HG03442 (cell line): ENCODE results near the gene SAMSN1.

Source experiments
- ATAC-seq: cut with Tn5 transposase; IDR thresholded peaks from one replicate; pipeline ENCODE4 v1.9.1; 2021; ENCODE audit warnings: mild to moderate bottlenecking, moderate library complexity; ENCODE audit not compliant: unreplicated experiment

SAMSN1 gene

DNA sequence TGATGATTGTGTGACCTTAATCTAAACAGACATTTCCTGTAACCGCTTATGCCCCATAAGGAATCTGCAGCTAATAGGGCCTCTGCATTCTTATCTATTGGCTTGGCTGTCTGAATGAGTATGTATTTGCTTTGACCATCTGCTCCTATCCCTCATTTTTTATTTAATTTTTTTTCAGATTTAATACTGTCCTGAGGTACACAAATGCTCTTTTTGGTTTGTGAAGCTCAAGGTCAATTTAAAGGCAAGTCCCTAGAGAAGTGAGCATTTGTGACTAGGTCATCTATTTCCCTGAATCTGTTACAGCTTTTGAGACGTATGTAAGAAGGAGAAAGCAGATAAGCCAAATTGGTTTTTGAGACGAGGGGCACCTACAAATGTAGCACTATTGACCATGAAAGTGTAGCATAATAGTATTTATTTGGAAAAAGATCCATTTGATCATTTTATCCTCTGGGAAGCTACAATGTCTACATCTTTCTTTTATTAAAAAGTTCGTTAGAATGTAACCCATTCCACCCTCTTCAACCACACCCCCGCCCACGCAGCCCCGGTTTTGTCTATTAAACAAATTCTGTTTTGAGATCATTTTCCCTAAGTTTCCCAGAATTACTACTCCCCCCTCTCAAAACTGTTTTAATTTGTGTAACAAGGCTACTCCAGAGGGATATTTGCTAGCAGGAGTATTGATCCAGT lies 93.9 kb downstream of the SAMSN1 start:
- ATAC-seq: no peak

DNA sequence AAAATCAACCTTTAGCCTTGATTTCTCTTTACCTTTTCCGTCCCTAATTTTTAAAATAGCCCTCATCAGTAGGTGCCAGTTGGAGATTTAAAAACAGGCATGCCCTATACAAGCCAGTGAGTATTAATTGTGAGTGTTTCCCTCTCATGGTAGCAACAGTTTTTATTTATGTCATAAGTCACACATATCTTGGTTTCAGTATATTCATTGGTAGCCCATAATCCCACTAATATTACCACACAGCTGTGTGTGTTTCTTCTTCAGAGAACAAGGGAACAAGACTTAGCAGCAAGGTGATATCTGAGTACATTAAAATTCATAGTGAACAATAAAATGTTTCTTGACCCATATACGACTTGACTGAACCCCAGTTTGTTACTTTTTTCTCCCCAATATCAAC lies 94.6 kb downstream of the SAMSN1 start:
- ATAC-seq: no peak

DNA sequence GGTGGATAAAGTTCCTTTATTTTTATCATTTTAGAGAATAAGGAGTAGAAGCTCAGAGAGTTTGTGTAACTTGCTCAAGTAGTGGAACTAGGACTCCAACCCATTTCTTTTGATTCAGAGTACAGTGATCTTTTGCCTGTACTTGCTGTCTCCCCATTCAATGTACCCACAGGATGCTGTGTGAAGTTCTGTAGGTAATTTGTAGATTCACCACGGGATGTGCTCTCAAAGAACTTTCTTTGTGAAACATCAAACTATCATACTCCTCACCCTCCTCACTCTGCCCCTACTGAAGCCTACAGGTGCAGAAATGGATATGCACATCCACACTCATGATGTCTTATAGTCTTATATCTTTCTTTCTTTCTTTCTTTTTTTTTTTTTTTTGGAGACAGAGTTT lies 97.3 kb downstream of the SAMSN1 start:
- no peak for ATAC-seq

DNA sequence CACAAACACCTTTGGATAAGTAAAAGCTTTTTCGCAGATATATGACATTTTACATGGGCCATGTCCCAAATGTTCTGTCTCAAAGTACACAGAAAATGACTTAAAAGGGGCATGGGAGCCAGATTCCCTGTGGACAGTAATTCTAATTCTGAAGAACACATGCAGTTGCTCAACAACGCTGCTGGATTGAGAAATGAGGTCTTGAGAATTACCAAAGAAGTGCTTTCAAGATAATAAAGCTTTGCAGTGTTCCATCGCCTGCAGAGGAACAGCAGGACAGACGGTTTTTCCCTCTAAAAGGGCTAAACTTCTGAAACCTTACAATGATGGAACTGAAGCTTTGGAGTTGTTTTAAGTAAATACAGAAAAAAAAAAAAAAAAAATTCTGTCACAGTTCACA lies 107.9 kb downstream of the SAMSN1 start:
- no peak for ATAC-seq

DNA sequence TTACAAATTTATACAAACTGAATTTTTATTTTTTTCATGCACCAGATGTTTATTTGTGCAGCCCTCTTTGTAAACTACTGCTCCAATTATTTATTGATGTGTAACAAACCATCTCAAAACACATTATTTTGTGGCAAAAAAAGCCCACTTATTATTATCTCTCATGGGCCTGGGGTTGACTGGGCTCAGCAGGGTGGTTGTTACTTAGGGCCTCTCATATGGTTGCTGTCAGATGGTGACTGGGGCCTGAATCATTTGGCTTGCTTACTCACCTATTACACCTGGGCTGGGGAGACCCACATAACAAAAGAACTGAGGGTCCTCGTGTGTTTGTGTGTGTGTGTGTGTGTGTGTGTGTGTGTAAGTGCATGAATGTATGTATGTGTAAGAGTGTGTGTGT lies 110.7 kb downstream of the SAMSN1 start:
- no peak for ATAC-seq
